Panc1 (cell line): ENCODE measurements around the gene CDK5RAP3. TPM values are rescaled to one million over a fixed set of nuclear protein-coding genes. Genes with fewer than 3 reads are reported as not detected.

ENCODE experiments used
- ATAC-seq: fragments of 200-7000 bp; cut with Tn5 transposase; 2 replicates; pipeline ENCODE4 v1.9.1; 2020; ENCODE audit warnings: mild to moderate bottlenecking, moderate library complexity
- BruUV-seq: library from RNA; stranded (reverse); fragments of 400-500 nt; replicated peaks from 2 replicates; lab custom pipeline; 2021; lab: Mats Ljungman, UMichigan
- CTCF ChIA-PET: fragments of 300-600 bp; sonication (Branson Sonifier 250); formaldehyde crosslinking; loops from one replicate; lab custom pipeline; 2022; ENCODE audit warnings: antibody characterized with exemption; lab: Charles Lee
- POLR2A ChIA-PET: fragments of 300-600 bp; sonication (Branson Sonifier 250); formaldehyde crosslinking; loops from one replicate; lab custom pipeline; 2022; ENCODE audit warnings: antibody characterized with exemption; lab: Charles Lee
- DNase-seq: peaks from one replicate; pipeline ENCODE4 v3.0.0-alpha.2; 2010; ENCODE audit warnings: low read depth, low spot score
- H3K27ac ChIP-seq: 2 replicates; pipeline ENCODE4 v1.5.1; 2011; ENCODE audit warnings: mild to moderate bottlenecking, low read length, inconsistent platforms
- H3K27me3 ChIP-seq: fragments of 200-500 bp; sonication (Bioruptor generic); 2 replicates; pipeline ENCODE4 v1.6.0; 2014; ENCODE audit warnings: low read length, inconsistent platforms; ENCODE audit not compliant: control insufficient read depth, insufficient read depth
- H3K36me3 ChIP-seq: fragments of 200-500 bp; sonication (Bioruptor generic); 2 replicates; pipeline ENCODE4 v1.5.1; 2014; ENCODE audit warnings: inconsistent platforms, mild to moderate bottlenecking, low read length, moderate library complexity; ENCODE audit not compliant: control insufficient read depth, insufficient read depth
- H3K4me1 ChIP-seq: 2 replicates; pipeline ENCODE4 v1.5.1; 2011; ENCODE audit warnings: inconsistent platforms, mild to moderate bottlenecking, low read length, moderate library complexity; ENCODE audit not compliant: control insufficient read depth, insufficient read depth
- H3K4me3 ChIP-seq, 2 experiments: 2 replicates each; pipeline ENCODE4 v1.5.1; 2011 to 2012; ENCODE audit warnings: low read depth in 2 of 2, low read length in 2 of 2, mild to moderate bottlenecking in 2 of 2, inconsistent platforms in 1 of 2, moderate library complexity in 1 of 2
- H3K9me3 ChIP-seq: fragments of 200-500 bp; sonication (Bioruptor generic); 2 replicates; pipeline ENCODE4 v1.5.1; 2014; ENCODE audit warnings: low read depth, mild to moderate bottlenecking, inconsistent platforms, low read length, moderate library complexity; ENCODE audit not compliant: control insufficient read depth, insufficient read depth
- CTCF ChIP-seq: fragments of 450-650 bp; IDR thresholded peaks from 2 replicates; pipeline ENCODE4 v1.5.1; 2017; ENCODE audit warnings: mild to moderate bottlenecking
- POLR2AphosphoS5 ChIP-seq: IDR thresholded peaks from 2 replicates; pipeline ENCODE4 v1.6.1; 2012; ENCODE audit warnings: mild to moderate bottlenecking, low read depth, low read length, moderate library complexity
- REST ChIP-seq, 2 experiments: IDR thresholded peaks; 2 replicates each; pipeline ENCODE4 v1.6.1; 2011 to 2012; ENCODE audit warnings: low read depth in 2 of 2, control low read depth in 1 of 2, low read length in 1 of 2, mild to moderate bottlenecking in 1 of 2, moderate library complexity in 1 of 2; ENCODE audit not compliant: insufficient read depth in 1 of 2
- SIN3A ChIP-seq: IDR thresholded peaks from 2 replicates; pipeline ENCODE4 v1.6.1; 2012; ENCODE audit warnings: low read depth, mild to moderate bottlenecking, low read length, moderate library complexity, borderline replicate concordance; ENCODE audit not compliant: insufficient read depth
- TCF7L2 ChIP-seq: IDR thresholded peaks from 2 replicates; pipeline ENCODE4 v1.6.1; 2011; ENCODE audit warnings: mild to moderate bottlenecking, low read depth, low read length, inconsistent platforms
- in situ Hi-C: cut with HindIII; loops from 2 replicates; pipeline ENCODE4 v1.10.0; 2016; ENCODE audit warnings: low sequenced_read_pairs, low pct_unique_long_range_greater_than_20kb
- intact Hi-C: fragments of 100-400 bp; cut with micrococcal nuclease; formaldehyde crosslinking; loops from one replicate; pipeline ENCODE4 v1.10.0; 2022; ENCODE audit not compliant: unreplicated experiment
- total RNA-seq: library from RNA; stranded (reverse); gene quantifications from one replicate; pipeline ENCODE4 v1.2.1, GENCODE V29; 2021; ENCODE audit not compliant: unreplicated experiment

The CDK5RAP3 gene
- total RNA-seq, 1 experiment from 2014 or later: 193 TPM

- no peak for ATAC-seq
- intact Hi-C loops: no loop called here
- TF ChIP-seq REST (IDR thresholded peaks at IDR 0.05; ENCODE audit: insufficient read depth in 1 of 2, low read depth in 2 of 2, low read length in 1 of 2): no peak
- TF ChIP-seq SIN3A: no peak
- no peak for TF ChIP-seq POLR2AphosphoS5
- no peak for TF ChIP-seq TCF7L2
- no peak for TF ChIP-seq CTCF
- no peak for DNase-seq
- ChIA-PET POLR2A (no interaction called here), CTCF (interaction anchor here (0.9 kb wide), 1 partner anchor 18 kb away, joined by 3 read pairs; the partner anchor contains the start of gene NFE2L1)
- in situ Hi-C loops: no loop called here
- Histone ChIP-seq H3K9me3 (no peaks in the 10 kb centered on the region), H3K4me1 (peaks cover 17% of the 10 kb centered on the region), H3K36me3 (no peaks in the 10 kb centered on the region), H3K27me3 (no peaks in the 10 kb centered on the region), H3K27ac (no peak overlapping the region), H3K4me3 (no peak overlapping the region)
- BruUV-seq: no TSS peak
These were observed 59.6 kb downstream of the CDK5RAP3 start for GRCh38 chr17:48030531-48030930.

Other genes starting within 250 kb of the CDK5RAP3 start
- gene TBX21, start 237.9 kb upstream of the CDK5RAP3 start, total RNA-seq: 0.10 TPM
- 9.1 TPM for gene OSBPL7, start 149.3 kb upstream of the CDK5RAP3 start, total RNA-seq
- gene MRPL10, start 139.6 kb upstream of the CDK5RAP3 start, total RNA-seq: 41.9 TPM
- gene LRRC46, start 139.4 kb upstream of the CDK5RAP3 start, total RNA-seq: 1.9 TPM
- 34.9 TPM for gene SCRN2, start 129.8 kb upstream of the CDK5RAP3 start, total RNA-seq
- 4.0 TPM for gene SP6, start 120.0 kb upstream of the CDK5RAP3 start, total RNA-seq
- gene SP2, start 74.9 kb upstream of the CDK5RAP3 start, total RNA-seq: 25.6 TPM
- gene PNPO, start 29.5 kb upstream of the CDK5RAP3 start, total RNA-seq: 20.1 TPM
- gene PRR15L, start 13.2 kb upstream of the CDK5RAP3 start, total RNA-seq: 0.18 TPM
- gene COPZ2, start 66.7 kb downstream of the CDK5RAP3 start, total RNA-seq: 5.4 TPM
- 210 TPM for gene NFE2L1, start 77.2 kb downstream of the CDK5RAP3 start, total RNA-seq
- 157 TPM for gene CBX1, start 130.4 kb downstream of the CDK5RAP3 start, total RNA-seq
- 28.1 TPM for gene SNX11, start 136.7 kb downstream of the CDK5RAP3 start, total RNA-seq